NCI-H1694 treated with DMSO at 0.1 percent for 48 hours (cell line): ENCODE measurements around the gene SOBP.

Experiments
- DNase-seq: peaks from one replicate; lab custom pipeline; 2025; lab: John Stamatoyannopoulos, UW

SOBP gene

DNA sequence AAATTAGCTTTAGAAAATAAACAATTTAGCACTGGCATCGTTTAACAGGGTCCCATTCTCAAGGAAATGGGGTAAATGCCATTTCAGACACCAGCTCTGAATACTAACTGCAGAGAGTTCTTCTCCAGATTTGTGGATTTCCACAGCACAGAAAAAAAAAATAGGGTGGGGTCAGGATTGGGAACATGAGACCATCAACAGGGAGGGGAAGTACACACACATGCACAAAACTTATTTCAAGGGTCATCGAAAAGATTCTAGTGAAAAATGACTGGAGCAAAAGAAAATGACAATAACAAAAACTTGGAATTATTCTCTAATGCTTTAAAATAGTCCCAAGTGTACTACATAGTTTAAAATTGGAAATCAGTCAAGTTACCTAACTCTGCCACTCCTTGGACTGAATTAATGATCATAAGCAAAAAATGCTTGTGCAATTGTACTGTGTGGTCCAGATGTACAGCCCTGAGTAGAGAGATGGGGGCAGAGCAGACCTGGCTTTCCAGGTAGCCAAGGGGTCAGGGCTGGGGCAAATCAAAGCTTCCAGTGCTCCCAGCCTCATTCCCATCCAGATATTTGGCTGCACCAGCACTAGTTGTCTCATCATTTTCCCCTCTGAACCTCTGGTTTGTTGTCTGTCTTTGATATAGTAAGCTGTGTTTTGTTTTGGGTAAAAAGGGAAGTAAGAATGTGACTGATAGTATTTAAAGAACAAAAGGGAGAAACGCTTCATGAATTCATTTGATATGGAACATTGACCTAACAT lies 152.4 kb downstream of the SOBP start:
- no peak for DNase-seq

DNA sequence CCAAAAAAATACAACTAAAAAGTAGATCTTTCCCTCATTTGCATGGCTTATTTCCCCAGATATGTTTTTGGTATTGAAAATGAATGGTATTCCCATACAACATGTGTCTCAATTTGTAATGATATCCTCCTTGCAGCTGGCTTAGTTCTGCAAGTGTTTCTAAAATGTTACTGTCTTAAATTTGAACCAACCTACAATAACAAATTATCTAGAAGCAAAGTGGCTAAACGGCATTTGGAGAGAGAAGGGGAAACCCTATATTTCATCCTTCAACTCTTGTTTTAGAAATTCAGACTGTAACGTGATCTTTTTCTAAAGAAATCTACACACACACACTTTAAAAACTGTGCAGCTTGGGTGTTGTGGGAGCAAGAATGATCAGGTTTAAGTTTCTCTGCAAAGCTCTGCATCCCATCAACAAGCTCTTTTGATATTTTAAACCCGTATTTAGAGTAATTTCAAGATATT lies 153.0 kb downstream of the SOBP start:
- DNase-seq, result no peak

DNA sequence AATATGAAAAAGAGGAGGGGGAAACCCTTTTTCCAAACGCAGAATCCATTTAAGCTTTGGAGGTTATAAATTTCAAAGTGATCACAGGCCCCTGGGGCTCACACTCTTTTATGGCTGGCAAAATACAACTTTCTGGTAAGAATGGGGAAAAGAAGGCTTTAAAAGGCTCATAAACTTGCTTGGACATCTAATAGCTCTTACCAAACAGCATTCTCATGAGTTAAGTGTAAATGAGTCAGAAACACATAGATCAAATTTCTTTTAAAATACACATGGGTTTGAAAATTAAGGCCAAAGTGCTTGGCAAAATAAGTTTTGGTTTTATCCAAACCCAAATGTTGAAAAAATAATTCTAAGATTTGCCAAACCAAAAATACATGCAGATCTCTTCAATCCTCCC lies 154.6 kb downstream of the SOBP start:
- no peak for DNase-seq

DNA sequence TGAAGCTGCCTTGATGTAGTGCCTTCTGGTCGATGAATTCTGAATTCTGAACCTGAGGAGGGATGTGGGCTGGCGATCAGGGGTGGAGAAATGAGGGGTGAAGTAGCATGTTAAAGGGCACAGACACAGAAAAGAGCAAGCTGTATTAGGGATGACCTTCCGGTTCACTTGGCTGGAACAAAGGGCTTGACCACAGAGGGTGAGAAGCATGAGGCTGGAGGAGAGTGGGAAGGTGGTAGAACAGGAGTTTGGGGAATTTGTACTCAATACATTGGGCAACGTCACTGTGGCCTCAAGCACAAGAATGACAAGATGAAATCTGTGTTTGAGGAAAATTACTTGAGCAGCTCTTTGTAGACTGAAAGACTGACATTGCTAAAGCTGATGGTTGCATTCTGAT lies 155.8 kb downstream of the SOBP start:
- DNase-seq, result no peak

DNA sequence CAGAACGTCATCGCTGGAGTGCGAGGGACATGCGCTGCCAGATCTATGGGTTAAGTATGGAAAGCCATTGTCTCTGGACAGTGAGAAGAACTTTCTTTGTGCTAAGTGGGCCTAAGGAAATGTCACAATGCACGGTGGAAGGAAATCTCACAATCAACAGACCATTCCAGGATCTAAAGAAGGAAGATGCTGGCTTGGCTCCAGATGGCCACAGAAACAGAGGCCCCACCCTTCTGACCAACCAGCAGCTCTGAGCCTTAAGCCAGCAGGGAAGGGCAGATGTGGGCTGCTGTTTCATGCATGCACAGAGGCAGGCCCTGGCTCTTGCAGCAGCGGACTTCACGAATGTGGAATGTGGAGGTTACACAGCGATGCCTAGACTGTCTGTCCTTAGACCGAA lies 156.3 kb downstream of the SOBP start:
- no peak for DNase-seq

DNA sequence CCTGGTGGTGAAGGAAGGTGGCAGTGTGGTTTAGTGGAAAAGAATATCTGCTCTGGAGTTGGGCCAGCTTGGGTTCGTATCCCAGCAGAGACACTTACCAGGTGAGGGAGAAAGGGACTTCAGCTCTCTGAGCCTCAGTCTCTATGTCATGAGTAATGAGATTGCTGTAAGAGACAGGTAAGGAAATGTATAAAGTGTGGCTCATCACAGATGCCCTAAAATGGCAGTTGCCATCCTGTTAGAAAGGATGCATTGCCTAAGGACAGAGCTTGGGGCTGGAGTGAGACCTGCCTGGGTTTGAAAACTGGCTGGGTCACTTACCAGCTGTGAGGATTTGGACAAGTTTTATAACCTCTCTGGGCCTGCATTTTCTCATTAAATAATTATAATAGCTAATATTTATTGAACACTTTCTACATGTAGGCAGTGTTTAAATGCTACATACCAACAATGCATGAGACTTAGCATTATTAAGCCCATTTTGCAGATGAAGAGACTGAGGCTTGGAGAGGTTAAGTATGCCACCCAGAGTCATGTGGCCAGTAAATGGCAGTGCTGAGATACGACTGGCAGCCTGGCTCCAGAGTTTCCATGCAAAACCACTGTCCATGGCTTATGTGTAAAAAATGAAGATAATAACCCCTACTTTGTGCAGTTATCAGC lies 157.0 kb downstream of the SOBP start:
- DNase-seq, result no peak

DNA sequence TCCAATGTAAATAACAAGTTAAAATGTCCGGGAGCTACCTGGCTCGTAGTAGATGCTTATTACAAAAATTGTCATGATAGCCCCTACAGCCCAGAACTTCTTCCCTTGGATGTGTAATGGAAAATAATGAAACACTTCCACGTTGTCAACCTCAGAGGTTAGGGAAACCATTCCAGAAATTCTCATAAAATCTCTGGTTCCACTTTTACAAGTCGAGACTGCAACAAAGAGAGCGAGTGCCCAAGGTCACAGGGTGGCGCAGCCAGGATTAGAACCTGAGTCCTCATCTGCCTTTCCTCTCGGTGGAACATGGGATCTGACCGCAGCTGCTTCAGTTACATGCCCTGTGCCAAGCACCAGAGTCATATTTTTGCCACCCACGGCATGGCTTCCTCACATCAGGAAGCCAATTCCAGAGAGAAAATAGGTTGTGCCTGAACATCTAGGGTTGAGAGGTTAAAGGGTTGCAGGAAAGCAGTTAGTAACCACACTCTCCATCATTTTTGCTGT lies 157.6 kb downstream of the SOBP start:
- DNase-seq, result no peak

DNA sequence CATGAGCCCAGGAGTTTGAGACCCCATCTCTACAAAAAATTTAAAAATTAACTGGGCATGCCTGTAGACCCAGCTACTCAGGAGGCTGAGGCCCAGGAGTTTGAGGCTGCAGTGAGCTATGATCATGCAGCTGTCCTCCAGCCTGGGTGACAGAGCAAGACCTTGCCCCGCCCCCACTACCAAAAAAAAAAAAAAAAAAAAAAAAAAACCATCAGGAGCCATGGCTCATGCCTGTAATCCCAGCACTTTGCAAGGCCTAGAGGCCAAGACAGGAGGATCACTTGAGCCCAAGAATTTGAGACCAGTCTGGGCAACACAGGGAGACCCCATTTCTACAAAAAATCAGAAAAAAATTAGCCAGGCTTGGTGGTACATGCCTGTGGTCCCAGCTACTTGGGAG lies 159.1 kb downstream of the SOBP start:
- no peak for DNase-seq

DNA sequence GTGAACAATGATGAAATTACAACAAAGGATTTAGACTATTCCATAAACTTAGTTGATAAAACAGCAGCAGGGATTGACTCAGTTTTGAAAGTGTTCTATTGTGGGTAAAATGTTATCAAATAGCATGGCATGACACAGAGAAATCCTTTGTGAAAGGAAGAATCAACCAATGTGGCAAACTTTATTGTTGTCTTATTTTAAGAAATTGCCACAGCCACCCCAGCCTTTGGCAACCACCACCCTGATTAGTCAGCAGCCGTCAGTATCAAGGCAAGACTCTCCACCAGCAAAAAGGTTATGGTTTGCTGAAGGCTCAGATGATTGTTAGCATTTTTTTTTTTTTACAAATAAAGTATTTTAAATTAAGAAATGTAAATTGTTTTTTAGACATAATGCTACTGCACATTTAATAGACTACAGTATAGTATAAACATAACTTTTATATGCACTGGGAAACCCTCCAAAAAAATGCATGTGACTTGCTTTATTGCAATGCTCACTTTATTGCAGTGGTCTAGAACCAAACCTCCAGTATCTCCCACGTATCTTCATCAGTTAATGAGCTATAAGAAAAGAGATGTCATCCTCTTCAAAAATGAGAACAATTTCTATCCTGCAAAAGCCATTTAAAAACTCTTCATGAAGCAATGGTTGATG lies 162.7 kb downstream of the SOBP start:
- no peak for DNase-seq

DNA sequence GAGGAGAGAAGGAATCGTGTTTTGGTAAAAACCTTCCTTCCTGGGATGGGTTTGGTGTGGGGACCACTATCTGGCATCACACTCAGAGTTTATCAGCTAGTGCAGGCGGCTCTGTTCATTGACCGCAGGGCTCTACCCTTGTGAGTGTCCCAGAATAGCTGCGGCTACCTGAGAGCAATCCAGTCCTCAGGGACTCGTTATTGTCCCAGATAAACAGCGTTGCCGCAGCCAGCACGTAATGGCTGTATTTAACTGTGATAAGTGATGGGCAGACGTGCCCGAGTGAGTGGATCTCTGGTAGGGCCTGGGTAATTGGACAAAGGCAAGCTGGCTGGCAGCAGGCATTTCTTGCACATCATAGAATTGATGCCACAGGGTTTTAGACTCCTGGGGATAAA lies 163.3 kb downstream of the SOBP start:
- no peak for DNase-seq

DNA sequence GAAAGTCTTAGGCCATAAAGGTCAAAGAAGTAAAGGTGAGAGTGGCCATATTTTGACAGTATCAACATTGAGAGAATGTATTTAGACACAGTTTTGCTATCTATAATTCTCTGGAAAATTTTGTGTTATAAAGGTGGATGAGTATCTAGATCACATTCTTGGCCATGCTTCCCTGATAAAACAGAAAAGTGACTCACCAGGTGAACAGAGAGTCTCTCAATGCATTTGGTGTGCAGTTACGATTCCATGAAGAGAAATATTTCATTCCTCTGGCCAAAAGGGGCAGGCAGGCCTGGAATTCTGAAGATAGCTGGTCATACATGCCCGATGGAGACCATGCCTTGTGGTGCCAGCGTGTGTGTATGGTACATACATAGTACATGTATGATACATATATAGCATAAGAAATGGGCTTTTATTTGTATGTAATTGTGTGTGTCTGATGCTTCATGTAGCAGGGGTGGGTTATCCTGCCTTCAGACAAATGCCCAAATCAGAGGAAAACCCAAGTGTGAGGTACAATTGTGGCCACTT lies 164.0 kb downstream of the SOBP start:
- no peak for DNase-seq

DNA sequence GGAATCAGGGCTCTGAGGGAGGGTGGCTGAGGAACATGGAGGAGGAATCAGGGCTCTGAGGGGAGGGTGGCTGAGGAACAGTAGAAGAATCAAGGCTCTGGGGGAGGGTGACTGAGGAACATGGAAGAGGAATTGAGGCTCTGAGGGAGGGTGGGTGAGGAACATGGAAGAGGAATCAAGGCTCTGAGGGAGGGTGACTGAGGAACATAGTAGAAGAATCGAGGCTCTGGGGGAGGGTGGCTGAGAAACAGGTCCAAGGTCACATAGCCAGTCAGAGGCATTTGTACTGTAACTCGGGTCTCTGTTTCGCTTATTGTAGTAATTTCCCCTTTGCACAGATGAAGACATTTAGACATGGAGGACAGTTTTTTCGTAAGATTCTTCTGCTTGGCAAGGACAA lies 164.8 kb downstream of the SOBP start:
- DNase-seq, result no peak

DNA sequence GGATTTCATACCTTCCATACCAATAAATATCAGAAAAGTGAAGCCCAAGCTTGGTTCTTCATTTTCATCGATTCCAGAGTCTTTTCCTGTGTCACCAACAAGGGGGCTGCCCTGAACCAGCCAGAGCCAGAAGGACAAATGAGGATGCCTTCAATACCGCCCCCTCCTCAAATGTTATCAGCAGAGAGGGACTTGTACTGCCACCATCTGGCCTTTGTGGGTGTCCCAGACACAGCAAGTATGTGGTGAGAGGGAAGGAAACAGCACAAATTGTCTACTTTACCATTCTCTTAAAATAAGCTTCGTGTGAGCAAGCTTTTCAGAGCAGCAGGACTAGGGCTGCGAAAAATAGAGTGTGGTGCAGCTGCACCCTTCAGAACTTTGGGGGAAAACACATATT lies 165.3 kb downstream of the SOBP start:
- peak; percentile 21 for DNase-seq

DNA sequence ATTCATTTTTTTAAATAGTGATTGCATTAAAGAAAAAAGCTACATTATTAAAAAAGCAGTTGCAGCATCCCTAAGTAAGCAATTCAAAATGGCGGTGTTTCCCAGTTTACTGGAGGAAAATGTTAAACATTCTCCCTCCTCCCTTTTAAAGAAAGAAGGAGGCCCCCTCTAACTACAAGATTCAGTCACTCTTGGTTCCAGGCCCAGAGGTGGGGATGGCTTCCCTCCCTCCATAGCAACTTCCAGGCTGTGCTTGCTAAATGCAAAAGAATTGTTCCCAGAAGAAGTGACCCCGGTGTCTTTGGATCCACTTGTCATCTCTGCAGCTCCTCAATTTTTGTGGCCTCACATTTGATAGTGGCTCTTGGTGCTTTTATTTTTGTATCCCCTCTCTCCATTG lies 165.9 kb downstream of the SOBP start:
- DNase-seq, result no peak

DNA sequence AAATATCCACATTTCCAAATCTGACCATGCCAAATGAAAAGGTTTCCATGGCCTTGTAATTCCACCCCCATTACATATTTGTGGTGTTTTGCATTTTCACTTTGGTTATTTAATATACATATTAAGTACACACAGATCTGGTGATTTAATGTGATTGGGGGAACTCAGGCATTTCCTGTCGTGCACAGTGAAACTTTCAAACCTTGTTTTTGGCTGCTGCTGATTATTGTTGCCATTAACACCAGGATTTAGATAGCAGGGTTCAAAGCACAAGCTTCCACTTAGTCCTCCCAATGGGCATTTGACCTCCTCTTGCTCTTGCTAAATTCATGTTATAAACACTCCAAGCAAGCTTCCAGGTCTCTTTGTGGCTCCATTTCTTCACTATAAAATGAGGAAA lies 166.5 kb downstream of the SOBP start:
- no peak for DNase-seq

DNA sequence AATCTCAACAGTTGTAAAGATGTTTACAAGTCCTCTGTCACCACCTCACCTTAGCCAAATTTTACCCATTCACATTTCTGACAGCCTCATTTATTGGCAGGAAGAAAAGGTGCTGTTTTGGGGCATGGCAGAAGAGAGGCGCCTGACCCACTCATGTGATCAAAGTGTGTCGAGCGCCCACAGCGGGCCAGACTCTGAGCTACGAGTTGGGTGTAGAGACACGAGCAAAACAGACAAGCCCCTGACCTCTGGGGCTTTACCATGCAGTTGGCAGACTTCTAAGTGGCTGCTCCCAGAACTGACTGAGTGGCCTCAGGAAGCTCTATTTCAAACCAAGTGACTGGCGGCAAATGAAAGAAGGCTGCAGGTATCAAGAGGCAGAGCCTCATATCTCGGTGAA lies 167.0 kb downstream of the SOBP start:
- DNase-seq, result no peak

DNA sequence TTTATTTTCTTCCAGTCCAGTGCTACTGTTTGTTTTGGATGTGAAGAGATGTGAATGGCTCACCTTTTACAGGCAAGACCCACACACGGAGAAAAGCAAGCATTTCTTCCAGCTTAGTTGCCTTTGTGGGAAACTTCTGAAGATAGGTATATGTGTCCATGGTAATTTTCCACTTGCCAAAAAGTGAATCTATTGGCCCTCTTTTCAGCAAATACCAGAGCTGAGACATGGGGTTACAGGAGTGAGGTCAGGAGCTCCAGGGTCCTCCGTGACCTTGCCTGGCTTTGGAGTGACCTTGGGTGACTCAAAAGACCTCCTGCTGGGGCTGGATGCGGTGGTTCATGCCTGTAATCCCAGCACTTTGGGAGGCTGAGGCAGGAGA lies 167.4 kb downstream of the SOBP start:
- DNase-seq, result no peak

DNA sequence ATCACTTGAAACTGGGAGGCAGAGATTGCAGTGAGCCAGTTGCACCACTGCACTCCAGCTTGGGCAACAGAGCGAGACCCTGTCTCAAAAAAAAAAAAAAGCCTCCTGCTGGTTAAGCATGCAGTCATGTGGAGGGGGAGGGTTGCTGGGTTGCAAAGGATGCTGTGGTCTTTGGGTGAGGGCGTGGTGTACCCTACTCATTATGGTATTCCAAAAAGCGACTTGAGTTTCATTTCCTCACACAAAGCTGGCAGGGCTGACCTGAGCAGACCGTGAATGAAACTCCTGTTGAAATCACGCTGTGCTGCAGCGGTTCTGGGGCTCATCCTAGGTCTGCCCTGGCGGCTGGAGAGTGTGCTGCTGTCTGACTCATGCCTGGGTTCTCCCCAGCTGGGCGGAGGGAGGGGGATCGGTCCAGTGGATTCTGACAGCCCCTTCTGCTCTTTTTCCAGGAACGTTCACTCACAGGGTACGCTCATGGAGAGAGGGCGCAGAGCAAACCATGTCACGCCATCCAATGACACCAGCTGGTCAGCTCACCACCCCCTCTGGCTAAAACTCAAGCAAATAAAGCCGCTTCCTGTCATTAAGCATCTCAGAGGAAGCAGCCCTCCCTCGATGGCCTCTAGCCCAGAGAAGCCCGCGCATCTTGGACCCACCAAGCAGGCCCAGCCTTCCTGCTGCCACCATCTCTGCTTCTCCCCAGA lies 168.0 kb downstream of the SOBP start:
- no peak for DNase-seq

DNA sequence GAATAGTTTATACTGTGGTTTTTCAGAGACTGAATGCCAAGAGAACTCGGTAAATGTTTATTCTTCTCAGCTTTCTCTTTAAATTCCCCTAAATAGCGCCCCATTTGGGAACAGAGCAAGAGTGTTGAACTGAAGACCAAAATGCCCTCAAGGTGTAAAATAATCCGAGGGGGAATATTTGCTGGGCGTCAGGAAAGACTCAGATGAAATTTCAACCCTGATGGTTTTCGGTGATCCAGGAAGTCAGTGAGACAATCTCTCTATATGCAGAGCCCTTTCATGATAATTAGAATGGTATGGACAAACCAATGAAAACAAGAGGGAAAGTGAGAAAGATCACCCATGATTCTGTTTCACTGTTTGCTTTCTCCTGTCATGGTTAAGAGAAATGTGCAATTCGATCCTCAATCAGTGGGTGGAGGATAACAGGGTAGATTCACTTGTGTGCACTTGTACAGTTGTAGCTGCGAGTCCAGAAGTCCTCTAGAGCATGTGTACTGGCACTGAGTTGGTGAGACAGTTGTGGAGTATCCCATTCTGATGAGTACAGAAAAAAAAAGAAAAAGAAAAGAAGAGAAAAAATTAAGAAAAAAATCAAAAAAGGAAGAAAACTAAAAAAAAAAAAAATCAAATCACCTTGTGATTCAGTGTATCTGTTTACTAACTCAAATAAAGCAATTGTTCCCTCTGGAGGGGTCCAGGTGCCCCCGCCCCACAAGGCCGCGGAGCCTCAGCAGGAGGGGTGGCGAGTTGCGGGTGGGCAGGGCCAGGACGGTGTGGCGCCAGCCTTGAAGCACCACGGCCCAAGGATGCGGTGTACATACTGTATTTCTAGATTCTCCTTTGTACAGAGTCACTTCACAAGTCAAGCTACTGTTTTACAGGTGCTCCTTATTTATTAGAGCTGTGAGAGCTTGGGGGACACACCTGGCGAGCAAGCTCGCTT lies 169.3 kb downstream of the SOBP start:
- DNase-seq, result no peak

DNA sequence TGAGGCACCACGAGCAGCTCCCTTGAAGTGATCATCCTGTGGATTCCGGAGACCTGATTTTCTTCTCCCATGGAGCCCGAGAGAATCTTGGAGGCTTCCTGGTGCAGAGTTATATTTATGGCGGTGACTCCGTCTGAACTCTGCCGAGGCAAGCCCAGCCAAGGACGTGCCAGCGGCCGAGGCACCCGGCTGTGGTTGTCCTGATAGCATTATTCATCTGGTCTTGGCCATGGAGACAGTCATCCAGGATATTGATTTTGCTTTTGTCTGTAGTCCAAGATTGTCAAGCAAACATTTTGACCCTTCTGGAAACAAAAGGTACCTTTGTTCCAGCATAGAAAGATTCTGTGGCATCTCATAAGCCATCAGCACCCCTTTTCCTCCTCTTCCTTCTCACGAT lies 170.9 kb downstream of the SOBP start:
- DNase-seq, result no peak

DNA sequence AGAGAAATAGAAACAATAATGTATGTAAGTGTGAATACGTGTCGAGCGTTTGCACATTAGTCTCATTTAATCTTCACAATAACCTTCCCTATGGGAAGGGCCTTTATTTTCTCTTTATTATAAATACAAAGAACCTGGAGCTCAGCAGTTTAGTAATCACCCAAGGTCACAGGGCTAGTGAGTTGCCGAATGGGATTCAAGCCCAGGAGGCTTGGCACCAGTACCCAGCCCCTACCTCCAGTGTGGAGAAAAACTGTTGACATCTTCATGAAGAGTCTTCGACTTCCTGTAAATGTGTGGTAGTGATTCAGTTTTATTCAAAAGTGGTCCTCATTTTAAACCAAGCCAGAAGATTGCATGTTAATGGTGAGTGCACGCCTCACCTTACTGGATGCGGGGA lies 171.4 kb downstream of the SOBP start:
- no peak for DNase-seq
